GM12873 (cell line): Measurements from ENCODE around the gene KCTD17.
A peak's percentile ranks its signal among the peaks of the same experiment; 100 is the strongest.

Experiments
- CTCF ChIP-seq: IDR thresholded peaks from 2 replicates; pipeline ENCODE4 v1.5.1; 2012; ENCODE audit warnings: low read depth, mild to moderate bottlenecking, moderate library complexity, low read length, control low read depth; ENCODE audit not compliant: insufficient read depth; ENCODE audit errors: missing control alignments

Gene KCTD17

GRCh38 chr22:37070334-37070733, 18.8 kb downstream of the KCTD17 start:
- no peak for TF ChIP-seq CTCF

- TF ChIP-seq CTCF = no peak
Observed at GRCh38 chr22:37070744-37071143, 19.2 kb downstream of the KCTD17 start.

DNA sequence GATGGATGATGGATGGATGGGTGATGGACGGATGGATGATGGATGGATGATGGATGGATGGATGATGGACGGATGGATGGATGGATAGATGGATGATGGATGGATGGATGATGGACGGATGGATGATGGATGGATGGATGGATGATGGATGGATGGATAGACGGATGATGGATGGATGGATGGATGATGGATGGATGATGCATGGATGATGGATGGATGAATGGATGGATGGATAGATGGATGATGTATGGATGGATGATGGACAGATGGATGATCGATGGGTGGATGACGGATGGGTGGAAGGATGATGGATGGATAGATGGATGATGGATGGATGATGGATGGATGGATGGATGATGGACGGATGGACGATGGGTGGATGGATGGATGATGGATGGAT, 21.1 kb downstream of the KCTD17 start:
- no peak for TF ChIP-seq CTCF

DNA sequence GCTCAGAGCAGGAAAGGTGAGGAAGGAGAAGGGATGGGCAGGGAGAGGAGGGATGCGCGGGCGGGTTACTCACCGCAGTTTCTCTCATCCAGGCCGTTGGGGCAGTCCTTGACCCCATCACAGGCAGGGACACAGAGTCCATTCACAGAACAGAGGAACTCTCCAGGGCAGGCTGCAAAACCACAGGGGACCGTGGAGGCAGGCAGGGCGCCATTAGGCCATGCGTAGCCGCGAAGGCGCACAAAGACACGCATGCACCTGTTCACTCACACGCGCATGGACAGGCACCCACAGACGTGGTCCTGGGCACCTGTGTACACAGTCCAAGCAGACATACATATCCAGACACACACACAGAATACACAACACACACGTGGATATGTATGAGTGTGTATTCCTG, 23.0 kb downstream of the KCTD17 start:
- TF ChIP-seq CTCF = no peak

GRCh38 chr22:37075046-37075445, 23.5 kb downstream of the KCTD17 start:
- TF ChIP-seq CTCF = no peak

DNA sequence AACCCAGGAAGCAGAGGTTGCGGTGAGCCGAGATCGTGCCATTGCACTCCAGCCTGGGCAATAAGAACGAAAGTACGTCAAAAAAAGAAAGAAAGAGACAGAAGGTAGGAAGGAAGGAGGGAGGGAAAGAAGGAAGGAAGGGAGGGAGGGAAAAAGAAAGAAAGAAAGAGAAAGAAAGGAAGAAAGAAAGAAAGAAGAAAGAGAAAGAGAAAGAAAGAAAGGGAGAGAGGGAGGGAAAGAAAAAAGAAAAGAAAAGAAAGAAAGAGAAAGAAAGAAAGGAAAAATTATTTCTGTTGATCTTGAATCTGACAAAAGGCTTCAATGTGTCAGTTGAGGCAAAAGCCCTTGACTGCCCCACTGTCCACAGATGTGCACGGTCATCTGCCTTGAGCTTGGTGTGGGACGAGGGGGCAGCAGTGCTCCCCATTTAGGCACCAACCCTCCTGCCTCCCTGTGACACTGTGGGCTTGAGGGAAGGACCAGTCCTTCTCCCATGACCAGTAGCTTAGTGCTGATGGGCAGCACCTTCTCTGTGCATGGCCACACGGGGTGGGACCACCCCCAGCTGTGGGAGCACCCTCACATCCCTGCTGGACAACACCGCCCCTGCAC, 24.4 kb downstream of the KCTD17 start:
- no peak for TF ChIP-seq CTCF

DNA sequence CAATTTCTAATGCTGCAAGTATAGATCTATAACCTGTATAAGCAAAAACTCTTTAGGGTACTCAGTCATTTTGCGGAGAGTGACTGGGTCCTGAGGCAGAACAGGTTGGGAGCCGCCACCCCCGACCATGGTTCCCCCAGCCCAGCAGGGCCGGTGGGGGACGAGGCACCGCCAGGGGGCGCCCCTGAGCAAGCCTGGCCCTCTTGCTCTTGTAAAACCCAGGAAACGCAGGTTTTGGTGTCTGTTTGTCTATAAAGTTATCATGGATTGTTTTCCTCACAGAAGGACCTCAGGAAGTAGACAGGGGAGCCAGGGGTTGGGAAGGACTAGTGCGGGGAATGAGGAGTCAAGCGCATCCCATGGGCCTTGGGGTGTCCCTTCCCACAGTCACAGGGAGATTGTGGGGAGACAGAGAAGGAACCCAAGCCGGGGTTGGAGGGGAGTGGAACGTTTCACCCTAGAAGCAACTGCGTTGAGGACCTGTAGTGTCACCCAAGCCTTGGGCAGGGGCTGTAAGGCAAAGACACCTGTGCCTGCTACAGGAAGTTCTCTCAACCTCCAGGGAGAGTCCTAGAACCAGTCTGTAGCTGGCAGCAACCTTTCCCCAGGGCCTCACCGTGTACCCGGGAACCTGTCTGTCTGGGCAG, 26.4 kb downstream of the KCTD17 start:
- TF ChIP-seq CTCF = peak; percentile 98
